Suppressor macrophage treated with lipopolysaccharide for 1 hour (primary cell): ENCODE results near the gene STX10.

Source experiments
- DNase-seq, 3 donors: peaks; one replicate each; pipeline ENCODE4 v3.0.0-alpha.2; 2020 to 2022

STX10 gene

DNA sequence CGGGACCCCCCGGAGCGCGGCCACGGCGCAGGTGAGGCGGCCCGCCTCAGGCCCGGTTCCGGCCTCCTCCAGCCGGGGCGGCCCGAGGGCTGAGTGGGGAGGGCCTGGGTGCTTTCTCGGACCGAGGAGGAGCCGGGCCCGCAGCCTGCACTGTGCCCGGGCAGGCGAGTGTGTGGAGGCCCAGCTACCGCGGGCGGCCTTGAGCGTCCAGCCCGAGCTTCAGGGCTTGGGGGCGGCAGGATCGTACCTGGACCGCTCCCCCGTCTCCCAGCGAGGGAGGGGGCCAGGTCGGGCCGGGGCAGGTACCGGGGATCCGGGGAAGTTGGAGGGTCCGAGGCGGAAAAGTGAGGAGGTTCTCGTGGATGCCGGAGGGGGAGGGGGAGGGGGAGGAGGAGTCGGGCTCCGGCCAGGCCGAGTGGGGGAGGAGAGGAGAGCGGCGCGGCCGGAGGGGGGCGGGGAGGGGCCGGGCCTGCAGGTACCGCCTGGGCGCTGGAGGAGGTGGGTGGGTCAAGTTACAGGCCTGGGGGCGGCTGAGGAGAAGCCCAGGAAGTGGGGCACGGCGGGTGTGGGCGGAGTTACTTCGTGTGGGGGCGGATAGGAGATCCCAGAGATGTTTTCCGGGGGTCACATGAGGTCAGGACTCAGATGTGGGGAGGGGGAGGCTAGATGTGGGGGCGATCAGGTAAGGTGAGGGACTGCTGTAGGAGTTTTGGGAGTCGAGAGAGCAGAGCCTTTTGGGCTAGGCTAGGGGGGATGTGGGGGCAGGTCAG, 31.6 kb downstream of the STX10 start:
- peak; percentile 43 to 63 (median 59) for DNase-seq

DNA sequence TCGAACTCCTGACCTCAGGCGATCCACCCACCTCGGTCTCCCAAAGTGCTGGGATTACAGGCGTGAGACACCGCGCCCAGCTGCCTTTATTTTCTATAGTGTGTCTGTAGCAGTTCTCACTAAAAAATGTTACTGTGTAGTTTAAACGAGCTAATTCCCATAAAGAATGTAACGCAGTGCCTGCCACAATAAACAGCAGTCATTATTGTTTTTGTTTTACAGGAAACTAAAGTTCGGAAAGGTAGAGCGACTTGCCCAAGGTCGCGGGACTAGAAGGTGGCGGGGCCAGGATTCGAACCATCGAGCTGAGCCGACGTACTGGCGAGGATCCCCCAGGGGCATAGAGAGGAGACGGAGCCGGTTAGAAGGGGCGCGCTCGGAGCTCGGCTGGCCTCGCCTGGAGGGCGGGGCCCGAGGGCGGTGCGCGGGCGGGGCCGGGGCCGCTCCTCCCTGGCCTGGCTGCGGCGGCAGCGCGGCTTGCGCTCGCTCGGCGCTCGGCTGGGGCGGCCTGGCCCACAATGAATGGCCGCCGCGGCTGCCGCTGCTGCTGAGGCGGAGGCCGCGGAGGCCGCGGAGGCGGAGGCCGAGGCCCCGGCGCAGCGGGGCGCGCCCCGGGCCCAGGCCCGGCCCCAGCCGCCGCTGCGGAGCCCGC, 32.3 kb downstream of the STX10 start, which contains the start of gene NACC1:
TSS of gene NACC1 (plus strand) at position 493 of the 652 bp plus-strand sequence. CDS start 16,944 bp downstream, outside the sequence.
- peak; percentile 94 to 98 (median 97) for DNase-seq

DNA sequence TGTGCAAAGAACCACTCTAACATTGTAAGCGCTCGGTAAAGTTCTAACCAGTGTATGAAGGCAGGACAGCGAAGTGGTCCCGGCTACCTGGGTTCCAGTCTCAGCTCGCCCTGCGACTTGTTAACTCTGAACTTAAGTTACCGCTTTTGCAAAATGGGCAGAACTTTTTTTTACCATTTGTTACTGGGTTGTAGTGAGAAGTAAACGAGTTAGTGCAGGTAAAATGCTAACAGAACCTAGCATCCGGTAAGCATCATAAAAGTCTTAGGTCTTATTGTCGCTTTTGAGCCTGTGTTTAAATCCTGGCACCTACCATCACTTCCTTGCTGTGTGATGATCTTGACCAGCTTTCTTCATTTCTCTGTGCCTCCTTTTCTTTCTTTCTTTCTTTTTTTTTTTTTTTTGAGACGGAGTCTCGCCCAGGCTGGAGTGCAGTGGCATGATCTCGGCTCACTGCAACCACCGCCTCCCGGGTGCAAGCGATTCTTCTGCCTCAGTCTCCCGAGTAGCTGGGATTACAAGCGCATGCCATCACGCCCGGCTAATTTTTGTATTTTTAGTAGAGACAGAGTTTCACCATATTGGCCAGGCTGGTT, 32.9 kb downstream of the STX10 start:
- peak in 1 of 3 donors; percentile 10 for DNase-seq

DNA sequence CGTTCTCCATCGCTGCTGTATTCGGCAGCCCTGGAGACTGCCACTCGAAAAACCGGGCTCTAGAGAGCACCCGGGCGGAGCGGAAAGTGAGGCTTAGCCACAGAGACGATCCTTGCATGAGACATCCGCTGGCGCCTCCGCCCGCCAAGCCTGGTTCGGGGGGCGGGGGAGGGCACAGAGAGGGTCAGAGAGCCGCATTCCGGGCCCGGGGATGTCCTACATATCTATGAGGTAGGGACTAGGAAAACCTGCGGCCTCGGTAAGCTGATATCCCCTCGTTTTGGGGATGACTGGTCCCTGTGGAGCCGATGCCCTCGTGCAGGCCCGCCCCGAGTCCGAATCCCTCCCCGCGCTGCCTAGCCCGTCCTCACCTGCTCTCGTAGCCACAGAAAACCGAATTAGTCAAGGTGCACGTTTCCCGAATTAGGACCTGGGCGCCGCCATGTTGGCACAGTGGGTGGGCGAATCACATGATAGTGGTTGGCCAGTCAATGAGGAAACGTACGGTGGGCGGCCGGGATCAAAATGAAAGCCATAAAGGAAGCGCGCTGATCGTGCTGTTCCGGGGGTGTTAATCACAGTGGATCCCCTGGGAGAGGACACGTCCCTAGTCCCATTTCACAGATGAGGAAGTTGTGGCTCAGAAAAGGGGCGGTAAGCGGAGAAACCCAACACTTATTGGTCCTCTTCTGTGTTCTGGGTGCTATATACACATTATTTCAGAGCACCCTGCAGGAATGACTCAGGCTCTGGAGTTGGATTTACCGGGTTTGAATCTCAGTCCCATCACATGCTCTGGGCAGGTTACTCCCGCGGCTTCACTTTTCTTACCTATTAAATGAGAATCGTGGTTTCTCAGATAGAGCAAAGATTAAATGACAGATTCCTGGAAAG, 33.6 kb downstream of the STX10 start, which contains the start of gene TRMT1:
TSS of gene TRMT1 (minus strand) at position 459 of the 894 bp plus-strand sequence. CDS start at position 118, 341 bp downstream.
- DNase-seq: peak; percentile 97 to 99 (median 97)

DNA sequence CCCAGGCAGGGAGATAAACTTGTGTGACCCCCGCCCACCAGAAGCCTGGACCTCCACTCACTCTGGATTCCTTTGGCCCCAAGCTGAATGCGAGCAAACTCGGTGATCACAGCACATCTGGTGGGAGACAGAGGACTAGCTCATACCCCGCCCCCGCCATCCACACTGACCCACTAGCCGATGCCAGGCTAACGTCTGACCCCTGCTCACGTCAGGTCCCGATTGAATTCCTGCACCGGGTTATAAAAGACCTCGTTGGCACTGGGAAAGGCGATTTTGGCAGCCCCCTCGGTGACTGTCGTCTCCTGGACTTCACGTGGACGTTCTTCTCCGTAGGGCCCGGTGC, 34.3 kb downstream of the STX10 start:
- DNase-seq: no peak

DNA sequence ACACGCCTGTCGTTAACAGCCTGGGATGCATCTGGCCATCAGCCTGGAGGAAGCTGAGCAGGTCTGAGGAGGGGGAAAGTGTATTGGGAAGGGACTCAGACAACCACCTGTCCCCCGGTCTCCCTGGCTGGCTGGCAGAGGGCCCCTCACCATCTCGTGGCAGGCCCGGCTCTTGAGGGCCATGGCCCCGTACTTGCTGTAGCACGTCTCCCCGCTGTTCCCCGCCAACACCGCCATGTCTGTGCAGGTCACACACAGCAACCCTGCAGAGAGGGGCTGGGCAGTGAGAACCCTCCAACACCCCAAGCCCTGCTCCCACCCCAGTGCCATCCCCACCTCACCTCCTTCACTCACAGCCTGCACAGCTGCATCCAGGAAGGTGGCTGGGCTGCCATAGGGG, 37.6 kb downstream of the STX10 start:
- no peak for DNase-seq

DNA sequence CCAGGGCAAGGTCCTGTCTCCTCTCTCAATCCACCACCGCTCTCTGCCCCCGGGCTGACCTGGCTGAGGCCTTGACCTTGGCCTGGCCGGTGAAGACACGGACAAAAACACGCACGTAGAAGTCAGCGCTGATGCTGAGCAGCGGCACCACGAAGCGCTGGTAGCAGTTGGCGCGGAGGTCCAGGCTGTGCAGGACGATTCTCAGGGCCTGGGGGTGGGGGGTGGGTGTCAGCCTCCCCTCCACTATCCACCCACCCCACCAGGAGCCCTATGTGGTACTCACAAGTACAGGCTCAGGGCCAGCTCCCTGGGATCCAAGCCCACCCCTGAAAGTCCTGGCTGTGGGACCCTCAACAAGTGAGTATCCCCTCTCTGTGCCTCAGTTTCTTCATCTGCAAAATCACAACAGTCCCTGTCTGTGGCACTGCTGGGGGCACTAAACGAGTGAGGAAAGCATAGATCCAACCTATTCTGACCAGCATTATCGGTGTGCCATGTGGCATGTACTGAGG, 40.0 kb downstream of the STX10 start:
- no peak for DNase-seq

DNA sequence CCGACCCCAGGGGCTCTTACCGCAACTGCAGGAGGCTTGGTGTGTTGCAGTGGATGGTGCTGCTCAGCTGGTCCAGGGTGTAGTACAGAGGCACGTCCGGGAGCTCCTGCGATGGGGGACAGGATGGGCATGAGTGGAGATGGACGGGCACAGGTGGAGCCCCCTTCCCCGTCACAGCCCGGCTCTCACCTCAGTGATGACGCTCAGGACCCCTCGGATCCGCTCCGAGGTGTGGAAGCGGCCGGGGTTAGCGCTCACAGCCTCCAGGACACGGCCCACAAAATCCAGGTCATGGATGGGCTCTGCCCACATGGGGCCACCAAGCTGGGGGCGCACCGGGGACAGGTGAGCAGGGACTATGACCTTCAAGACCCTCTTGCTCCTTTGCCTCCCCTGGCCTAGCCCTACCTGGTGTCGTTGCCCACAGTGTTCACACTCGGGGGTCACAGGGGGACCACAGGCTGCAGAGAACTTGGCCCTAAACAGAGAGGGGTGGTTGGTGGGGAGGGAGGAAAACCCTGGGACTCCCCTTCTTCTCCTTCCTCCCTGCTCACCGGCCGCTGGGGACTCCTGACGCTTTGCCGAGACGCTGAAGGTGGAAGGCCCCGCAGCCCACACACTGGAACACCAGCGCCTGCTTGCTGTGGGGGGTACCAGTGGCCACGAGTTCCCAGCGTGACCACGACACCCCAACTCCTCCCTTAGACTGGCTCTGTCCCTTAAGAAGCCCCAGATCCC, 40.6 kb downstream of the STX10 start:
- DNase-seq: no peak

DNA sequence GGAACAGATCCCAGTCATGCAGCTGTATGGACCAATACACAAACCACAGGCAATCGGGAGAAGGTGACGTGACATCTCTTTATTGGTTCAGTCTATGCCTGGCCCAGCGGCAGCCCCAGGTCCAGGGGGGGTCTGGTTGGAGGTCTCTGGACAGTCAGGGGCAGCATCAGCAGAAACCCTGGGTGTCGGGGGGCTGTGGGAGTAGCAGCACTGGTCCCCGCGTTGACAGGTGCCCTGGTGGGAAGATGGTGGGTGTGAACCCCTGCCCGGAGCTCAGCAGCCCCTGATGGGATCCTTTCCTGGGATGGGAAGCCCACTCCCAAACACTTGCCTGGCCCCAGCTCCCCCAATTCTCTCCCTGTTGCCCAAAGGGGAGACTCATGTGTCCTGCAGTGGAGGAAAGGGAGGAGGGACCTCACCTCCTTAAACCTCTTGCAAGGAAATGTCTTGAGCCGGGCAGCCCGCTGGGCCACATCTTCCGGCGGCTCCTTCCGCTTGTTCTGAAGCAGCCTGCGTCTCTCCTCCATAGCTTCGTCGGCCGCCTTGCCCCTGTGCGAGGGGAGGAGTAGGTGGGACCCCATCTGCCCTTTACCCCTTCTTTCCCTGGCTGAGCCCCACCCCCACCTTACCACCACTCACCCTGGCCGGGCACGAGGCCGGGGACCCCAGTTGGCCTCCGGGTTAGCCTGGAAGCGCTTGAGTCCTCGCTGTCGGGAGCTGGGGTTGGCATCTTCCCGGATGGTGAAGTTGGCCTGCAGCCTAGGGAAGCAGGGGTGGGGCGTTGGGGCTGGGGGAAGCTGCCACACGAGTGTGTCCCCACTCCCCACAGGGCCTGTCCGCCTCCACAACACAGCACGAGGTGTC, 45.1 kb downstream of the STX10 start:
- DNase-seq: peak in 2 of 3 donors; percentile 17 to 45

DNA sequence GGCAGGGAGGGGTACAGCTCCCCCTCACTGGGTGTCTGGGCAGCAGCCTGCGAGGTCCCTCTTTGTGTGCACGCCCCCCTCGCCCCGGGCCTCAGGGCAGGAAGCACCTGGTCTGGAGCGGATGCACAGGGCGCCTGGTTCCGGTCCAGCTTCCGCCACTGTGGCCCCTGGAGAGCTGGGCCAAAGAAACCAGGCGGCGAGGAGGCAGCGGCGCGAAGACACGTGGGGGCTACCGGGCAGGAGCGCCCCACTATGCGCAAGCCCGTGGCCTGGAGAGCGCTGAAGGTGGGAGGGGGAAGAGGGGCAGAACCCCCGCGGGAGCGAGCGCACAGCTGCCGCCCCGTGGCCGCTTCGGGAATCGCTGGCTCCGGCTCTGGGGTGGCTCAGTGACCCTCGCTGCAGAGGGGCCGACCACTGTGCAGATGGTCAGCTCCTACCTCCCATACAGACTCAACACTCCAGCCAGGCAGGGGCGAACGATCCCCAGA, 45.8 kb downstream of the STX10 start:
- peak; percentile 47 to 77 (median 61) for DNase-seq

DNA sequence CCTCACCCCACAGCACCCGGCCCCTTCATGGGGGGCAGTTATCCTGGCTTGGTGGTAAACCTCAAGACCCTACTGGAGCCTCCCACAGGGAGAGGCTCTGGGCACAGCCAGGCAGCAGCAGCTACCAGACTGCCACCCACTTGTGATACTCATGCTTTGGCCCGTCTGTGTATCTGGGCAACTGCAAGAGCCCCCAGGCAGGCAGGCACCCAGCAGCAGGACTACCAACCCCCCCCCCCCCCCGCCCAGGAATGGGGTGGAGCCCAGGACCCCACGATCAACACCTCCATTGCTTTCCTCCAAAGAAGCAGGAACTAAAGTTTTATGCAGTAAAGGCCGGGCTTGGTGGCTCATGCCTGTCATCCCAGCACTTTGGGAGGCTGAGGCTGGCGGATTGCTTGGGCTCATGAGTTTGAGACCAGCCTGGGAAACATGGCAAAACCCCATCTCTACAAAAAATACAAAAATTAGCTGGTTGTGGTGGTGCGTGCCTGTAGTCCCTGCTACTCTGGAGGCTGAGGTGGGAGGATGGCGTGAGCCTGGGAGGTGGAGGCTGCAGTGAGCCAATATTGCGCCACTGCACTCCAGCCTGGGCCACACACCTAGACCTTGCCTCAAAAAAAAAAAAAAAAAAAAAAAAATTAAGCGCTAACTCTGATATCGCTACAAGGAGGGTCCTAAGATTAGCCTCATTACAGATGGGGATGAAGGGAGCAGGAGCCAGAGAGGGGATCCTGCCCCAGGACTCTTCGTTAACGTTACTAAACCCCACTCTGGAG, 46.4 kb downstream of the STX10 start:
- no peak for DNase-seq

DNA sequence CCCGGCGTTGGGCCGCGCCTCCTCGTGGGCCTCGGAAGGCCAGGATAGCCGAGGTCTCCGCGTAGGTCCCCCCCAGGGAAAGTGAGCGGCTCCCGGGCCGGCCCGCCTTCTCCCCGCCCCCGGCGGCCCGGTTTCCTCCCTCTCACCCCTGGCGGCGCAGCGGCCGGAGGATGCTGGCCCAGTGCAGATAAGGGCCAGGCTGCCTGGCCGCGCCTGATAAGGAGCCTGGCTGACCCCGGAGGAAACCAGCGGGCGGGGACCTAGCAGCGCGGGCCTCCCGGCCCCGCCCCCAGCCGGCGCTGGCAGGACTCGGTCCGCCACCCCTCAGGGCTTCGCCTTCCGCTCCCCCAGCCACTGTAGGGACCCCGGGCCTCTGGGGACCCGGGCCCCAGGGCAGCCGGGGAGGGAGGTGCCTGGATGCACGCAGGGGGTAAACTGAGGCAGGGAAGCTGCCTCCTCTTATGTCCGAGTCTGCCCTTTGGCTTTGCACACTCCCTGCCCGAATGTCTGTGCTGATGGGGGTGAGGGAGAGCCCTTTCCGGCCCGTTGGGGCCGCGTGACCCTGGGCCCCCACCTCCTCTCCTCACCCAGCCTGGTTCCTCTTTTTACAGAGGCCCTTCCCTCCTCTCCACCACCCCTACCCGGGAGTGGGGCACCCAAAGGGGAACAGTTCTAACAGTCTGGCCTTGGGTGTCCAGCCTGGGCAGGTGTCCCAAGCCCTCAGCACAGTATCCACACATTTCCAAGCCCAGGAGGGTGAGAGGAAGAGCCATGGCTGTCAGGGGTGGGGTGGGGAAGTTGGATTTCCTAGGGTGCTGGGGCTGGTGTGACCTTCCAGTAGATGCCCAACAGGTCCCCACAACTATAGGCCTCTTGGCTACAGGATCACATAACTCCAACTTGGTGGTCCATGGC, 47.3 kb downstream of the STX10 start, which contains the start of gene LYL1:
TSS of gene LYL1 (minus strand) at position 193 of the 915 bp plus-strand sequence. CDS start 1,687 bp downstream, outside the sequence.
- DNase-seq: peak; percentile 78 to 89 (median 80)

DNA sequence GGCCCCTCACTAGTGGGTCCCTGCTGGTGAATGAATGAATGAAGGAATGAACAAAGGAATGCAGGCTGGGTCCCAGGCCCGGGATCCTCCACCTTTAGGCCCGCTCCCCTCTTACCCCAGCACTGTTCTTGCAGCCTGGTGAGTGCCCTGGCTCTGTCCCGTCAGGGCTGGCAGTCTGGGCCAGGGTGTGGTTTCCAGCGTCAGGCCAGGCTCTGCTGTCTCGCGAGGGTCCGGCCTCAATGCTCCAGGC, 47.8 kb downstream of the STX10 start:
- no peak for DNase-seq

DNA sequence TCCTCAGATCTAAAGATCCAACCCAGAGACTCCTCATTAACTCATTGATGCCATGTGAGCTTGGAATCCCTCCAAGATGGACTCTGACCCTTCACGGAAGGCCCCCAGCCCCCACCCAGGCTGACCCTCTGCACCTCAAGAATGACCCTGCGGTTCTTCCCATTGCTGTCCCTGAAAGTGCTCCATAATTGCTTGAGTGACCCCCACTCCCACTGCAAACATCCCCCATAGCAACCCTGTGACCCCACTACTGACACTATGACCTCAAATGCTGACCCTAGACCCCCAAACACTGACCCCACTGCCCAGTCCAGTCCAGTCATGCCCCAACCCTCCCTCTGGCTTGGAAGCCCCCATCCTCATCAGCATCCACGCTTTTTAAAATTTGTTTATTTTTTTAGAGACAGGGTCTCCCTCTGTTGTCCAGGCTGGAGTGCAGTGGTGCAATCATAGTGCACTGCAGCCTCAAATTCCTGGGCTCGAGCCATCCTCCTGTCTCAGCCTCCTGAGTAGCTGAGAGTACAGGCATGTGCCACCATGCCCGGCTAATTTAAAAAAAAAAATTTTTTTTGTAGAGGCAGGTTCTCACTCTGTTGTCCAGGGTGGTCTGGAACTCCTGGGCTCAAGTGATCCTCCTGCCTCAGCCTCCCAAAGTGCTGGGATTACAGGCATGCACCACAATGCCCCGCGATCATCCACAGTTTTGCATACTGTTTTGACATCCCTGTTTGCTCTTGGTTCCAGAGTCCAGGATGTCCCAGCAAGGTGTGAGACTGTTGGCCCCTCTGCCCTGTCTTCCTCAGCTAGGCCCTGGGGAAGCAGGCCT, 48.4 kb downstream of the STX10 start:
- DNase-seq: no peak

DNA sequence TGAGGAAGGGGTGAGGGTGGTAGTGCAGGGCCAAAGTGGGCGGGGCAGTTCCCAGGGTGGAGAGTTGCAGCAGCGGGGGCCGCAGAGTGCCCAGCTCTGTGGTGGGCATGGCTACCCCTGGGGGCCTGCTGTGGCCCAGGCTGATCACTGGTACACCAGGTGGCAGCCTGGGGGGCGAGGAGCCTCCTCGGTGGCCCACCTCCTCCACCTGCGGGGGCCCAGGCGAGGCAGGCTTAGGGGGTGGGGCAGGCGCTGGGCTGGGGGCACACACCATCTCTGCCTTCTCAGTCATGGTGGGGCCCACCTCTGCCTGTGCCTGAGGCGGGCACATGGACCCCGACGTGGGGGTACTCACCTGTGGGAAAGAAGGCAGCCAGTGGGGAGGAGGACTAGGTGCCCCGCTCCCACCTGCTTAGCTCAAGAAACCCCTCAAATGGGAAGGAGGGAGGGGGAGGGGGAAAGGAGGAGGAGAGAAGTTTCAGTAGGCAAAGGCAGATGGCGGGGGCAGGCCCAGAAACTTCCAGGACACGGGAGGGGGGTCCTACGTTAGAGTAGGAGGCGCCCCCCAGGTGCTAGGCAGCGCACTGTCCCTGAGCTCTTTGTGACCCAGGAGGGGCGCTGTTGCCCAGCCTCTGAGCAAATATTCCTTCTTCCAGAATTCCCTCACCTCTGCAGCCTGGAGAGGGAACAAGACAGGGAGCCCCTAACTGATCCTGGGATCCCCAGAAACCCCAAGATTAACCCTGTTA, 49.2 kb downstream of the STX10 start:
- DNase-seq: peak in 2 of 3 donors; percentile 18 to 45

DNA sequence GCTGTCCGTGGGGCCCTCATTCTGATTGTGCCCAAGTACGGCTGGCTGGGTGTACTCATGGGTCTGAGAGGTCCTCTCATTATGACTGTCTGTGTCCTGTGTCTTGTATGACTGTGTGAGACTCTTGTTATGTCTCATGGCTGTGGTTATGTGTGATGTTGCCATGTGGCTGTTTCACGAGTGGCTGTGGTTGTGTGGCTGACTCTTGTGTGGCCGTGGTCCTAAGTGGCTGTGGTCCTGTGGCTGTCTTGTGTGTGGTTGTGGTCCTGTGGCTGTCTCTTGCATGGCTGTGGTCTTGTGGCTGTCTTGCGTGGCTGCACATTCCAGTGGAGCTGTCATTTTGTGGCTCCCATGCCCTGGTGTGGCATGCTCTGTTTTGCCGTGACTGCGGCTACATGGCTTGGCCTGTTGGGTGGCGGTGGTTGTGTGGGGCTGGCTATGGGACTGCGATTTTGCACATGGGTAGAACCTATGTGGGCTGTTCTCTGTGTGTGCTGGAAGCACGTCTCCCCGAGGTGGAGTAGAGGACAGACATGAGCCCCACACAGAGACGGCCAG, 50.1 kb downstream of the STX10 start:
- DNase-seq: peak; percentile 41 to 71 (median 66)
